Measurements from ENCODE around the gene TTC7B.

The TTC7B gene

DNA sequence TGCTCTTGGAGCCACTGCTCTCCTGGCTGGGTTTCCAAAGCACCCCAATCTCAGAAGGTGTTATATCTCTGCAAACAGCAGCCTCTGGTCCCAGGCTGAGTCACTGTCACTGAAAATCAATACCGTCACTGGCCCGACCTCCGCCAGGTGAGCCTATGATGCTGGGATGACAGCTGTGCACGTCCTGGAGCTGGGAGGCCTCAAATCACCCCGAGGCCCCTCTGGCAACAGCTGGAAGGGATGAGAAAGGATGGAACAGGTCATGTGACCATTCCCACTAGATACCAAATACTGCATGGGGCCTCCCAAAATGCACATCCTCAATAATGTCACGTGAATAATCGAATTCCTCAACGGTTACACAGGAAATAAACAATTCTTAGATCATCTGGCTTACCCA is 190.8 kb downstream of the TTC7B start:
- peak overlapping the region; percentile 21 for H4K8ac ChIP-seq (ENCODE audit: low read depth, low read length)
- no peaks in the 10 kb centered on the region for H3K9me3 ChIP-seq (ENCODE audit: insufficient read depth, low read depth, low read length)
- H3K9ac ChIP-seq (ENCODE audit: low read length): no peak overlapping the region
- peaks cover 12 to 13% of the 10 kb centered on the region in 2 experiments for H3K4me1 ChIP-seq (ENCODE audit: control insufficient read depth in 1 of 2, insufficient read depth in 2 of 2, low read length in 2 of 2)
- H4K12ac ChIP-seq (ENCODE audit: low read depth, low read length): no peak overlapping the region
- H4K91ac ChIP-seq (ENCODE audit: low read depth, low read length): peak overlapping the region; percentile 25
- peak overlapping the region; percentile 15 for H3K27ac ChIP-seq (ENCODE audit: low read depth, low read length)
- H3K79me2 ChIP-seq (ENCODE audit: control insufficient read depth, insufficient read depth, low read length, poor library complexity): no peaks in the 10 kb centered on the region
- WGBS (ENCODE audit: extremely low coverage, insufficient coverage, insufficient read length): no CpG with 5 or more reads among the region's 8 CpGs
- H3K23ac ChIP-seq (ENCODE audit: low read length): no peak overlapping the region
- H3K79me1 ChIP-seq (ENCODE audit: low read length): peaks cover 8% of the 10 kb centered on the region
- no peak overlapping the region for H3K18ac ChIP-seq (ENCODE audit: low read length)
- H3K4ac ChIP-seq (ENCODE audit: low read depth, low read length): no peak overlapping the region
- no peak overlapping the region for H3K4me2 ChIP-seq (ENCODE audit: low read length)
- H3K27me3 ChIP-seq (ENCODE audit: insufficient read depth, low read length): no peaks in the 10 kb centered on the region
- H3K36me3 ChIP-seq (ENCODE audit: control insufficient read depth in 1 of 2, insufficient read depth in 2 of 2, low read length in 2 of 2): peaks cover 0 to 7% of the 10 kb centered on the region in 2 experiments
- H2BK12ac ChIP-seq (ENCODE audit: low read length): peak overlapping the region; percentile 16
- no peak overlapping the region for H2AFZ ChIP-seq (ENCODE audit: insufficient read depth, low read length, poor library complexity)
- H3K14ac ChIP-seq (ENCODE audit: low read length): peak overlapping the region; percentile 33
- H3K4me3 ChIP-seq (ENCODE audit: low read depth, low read length): no peak overlapping the region
- H2BK120ac ChIP-seq (ENCODE audit: insufficient read depth, low read length, poor library complexity): peak overlapping the region; percentile 8
- H2BK5ac ChIP-seq (ENCODE audit: low read depth, low read length, poor library complexity): no peak overlapping the region
- H2AK5ac ChIP-seq (ENCODE audit: low read length): no peak overlapping the region
- no peak for DNase-seq

DNA sequence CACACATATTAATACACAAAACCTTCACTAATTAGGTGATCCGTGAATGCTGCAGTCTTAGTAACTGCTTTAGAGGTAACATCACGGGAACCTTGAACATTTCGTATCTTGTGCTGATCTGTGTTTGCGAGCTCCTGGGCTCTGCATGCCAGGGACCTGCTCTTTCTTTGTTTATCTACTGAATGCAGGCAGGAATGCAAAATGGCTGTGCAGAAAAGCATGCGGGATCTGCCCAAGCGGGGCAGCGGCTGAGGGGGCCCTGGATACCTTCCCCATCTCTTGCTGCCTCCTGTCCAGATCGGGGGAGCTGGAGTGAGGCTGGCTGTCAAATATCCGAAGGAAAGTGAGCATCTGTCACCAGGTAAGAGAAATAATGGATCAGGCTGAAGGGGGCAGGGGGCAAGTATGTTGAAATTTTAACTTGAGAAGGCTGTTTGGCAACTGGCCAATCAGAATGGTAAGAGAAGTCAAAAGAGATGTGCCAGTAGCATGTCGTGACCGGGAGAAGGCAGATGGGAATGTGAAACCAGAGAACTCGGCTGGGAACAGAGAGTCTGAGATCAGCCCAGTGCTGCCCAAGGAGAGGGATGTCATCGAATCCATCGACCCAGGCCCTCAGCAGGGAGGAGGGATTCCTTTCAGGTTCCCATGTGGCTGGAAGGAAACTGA is 191.4 kb downstream of the TTC7B start:
- Histone ChIP-seq H3K18ac (ENCODE audit: low read length) (no peak overlapping the region), H2BK120ac (ENCODE audit: insufficient read depth, low read length, poor library complexity) (peak overlapping the region; percentile 8), H4K91ac (ENCODE audit: low read depth, low read length) (peak overlapping the region; percentile 25), H3K27me3 (ENCODE audit: insufficient read depth, low read length) (no peaks in the 10 kb centered on the region), H3K23ac (ENCODE audit: low read length) (no peak overlapping the region), H3K14ac (ENCODE audit: low read length) (peak overlapping the region; percentile 33), H3K79me1 (ENCODE audit: low read length) (peaks cover 8% of the 10 kb centered on the region), H2BK5ac (ENCODE audit: low read depth, low read length, poor library complexity) (peak overlapping the region; percentile 13), H2AK5ac (ENCODE audit: low read length) (no peak overlapping the region), H3K4me1 (ENCODE audit: control insufficient read depth in 1 of 2, insufficient read depth in 2 of 2, low read length in 2 of 2) (peaks cover 12 to 13% of the 10 kb centered on the region in 2 experiments), H3K4me3 (ENCODE audit: low read depth, low read length) (no peak overlapping the region), H4K8ac (ENCODE audit: low read depth, low read length) (peak overlapping the region; percentile 21), H3K79me2 (ENCODE audit: control insufficient read depth, insufficient read depth, low read length, poor library complexity) (no peaks in the 10 kb centered on the region), H2BK12ac (ENCODE audit: low read length) (peak overlapping the region; percentile 16), H2AFZ (ENCODE audit: insufficient read depth, low read length, poor library complexity) (no peak overlapping the region), H3K4me2 (ENCODE audit: low read length) (peak overlapping the region; percentile 15), H4K12ac (ENCODE audit: low read depth, low read length) (no peak overlapping the region), H3K9me3 (ENCODE audit: insufficient read depth, low read depth, low read length) (no peaks in the 10 kb centered on the region), H3K27ac (ENCODE audit: low read depth, low read length) (peak overlapping the region; percentile 15), H3K9ac (ENCODE audit: low read length) (no peak overlapping the region), H3K4ac (ENCODE audit: low read depth, low read length) (no peak overlapping the region), H3K36me3 (ENCODE audit: control insufficient read depth in 1 of 2, insufficient read depth in 2 of 2, low read length in 2 of 2) (peaks cover 0 to 7% of the 10 kb centered on the region in 2 experiments)
- DNase-seq: peak; percentile 36 to 72
- no CpG with 5 or more reads among the region's 14 CpGs for WGBS (ENCODE audit: extremely low coverage, insufficient coverage, insufficient read length)

DNA sequence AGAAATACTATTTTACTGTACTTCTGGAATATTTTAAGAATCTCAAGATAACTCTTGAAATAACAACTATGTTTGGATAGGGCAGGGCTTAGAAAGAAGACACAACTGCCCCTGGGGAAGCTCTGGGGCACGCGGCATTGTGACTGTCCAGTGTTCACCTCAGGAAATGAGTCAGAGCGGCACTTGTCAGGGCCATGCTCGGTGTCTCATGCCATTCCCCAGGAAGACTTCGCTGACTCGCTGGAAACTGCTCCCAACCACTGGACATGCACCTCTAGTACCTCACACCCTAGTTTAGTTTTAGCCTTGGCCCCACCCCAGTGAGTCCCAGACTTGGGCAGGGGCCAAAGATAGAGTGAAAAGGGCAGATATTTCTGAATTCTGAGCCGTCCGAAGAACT is 192.0 kb downstream of the TTC7B start:
- Histone ChIP-seq H3K4me1 (ENCODE audit: control insufficient read depth in 1 of 2, insufficient read depth in 2 of 2, low read length in 2 of 2) (peaks cover 12 to 13% of the 10 kb centered on the region in 2 experiments), H3K36me3 (ENCODE audit: control insufficient read depth in 1 of 2, insufficient read depth in 2 of 2, low read length in 2 of 2) (peaks cover 0 to 7% of the 10 kb centered on the region in 2 experiments), H3K79me1 (ENCODE audit: low read length) (peaks cover 8% of the 10 kb centered on the region), H4K8ac (ENCODE audit: low read depth, low read length) (no peak overlapping the region), H3K9me3 (ENCODE audit: insufficient read depth, low read depth, low read length) (no peaks in the 10 kb centered on the region), H3K14ac (ENCODE audit: low read length) (no peak overlapping the region), H4K12ac (ENCODE audit: low read depth, low read length) (no peak overlapping the region), H3K4me3 (ENCODE audit: low read depth, low read length) (no peak overlapping the region), H2AK5ac (ENCODE audit: low read length) (no peak overlapping the region), H2AFZ (ENCODE audit: insufficient read depth, low read length, poor library complexity) (no peak overlapping the region), H3K27me3 (ENCODE audit: insufficient read depth, low read length) (no peaks in the 10 kb centered on the region), H3K4me2 (ENCODE audit: low read length) (no peak overlapping the region), H3K23ac (ENCODE audit: low read length) (no peak overlapping the region), H3K79me2 (ENCODE audit: control insufficient read depth, insufficient read depth, low read length, poor library complexity) (no peaks in the 10 kb centered on the region), H3K27ac (ENCODE audit: low read depth, low read length) (peak overlapping the region; percentile 59), H2BK5ac (ENCODE audit: low read depth, low read length, poor library complexity) (no peak overlapping the region), H3K18ac (ENCODE audit: low read length) (no peak overlapping the region), H3K9ac (ENCODE audit: low read length) (no peak overlapping the region), H2BK12ac (ENCODE audit: low read length) (no peak overlapping the region), H2BK120ac (ENCODE audit: insufficient read depth, low read length, poor library complexity) (no peak overlapping the region), H3K4ac (ENCODE audit: low read depth, low read length) (no peak overlapping the region), H4K91ac (ENCODE audit: low read depth, low read length) (no peak overlapping the region)
- no CpG with 5 or more reads among the region's 8 CpGs for WGBS (ENCODE audit: extremely low coverage, insufficient coverage, insufficient read length)
- peak; percentile 61 to 75 for DNase-seq

DNA sequence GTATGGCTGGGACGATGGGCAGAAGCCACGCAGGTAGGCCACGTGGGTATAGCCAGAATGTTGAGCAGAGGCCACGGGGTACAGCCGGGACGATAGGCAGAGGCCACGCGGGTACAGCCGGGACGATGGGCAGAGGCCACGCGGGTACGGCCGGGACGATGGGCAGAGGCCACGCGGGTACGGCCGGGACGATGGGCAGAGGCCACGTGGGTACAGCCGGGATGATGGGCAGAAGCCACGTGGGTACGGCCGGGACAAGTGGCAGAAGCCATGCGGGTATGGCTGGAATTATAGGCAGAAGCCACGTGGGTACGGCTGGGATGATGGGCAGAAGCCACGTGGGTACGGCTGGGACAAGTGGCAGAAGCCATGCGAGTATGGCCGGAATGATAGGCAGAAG is 195.0 kb downstream of the TTC7B start:
- no peaks in the 10 kb centered on the region for H3K79me2 ChIP-seq (ENCODE audit: control insufficient read depth, insufficient read depth, low read length, poor library complexity)
- H3K9me3 ChIP-seq (ENCODE audit: insufficient read depth, low read depth, low read length): no peaks in the 10 kb centered on the region
- H2AK5ac ChIP-seq (ENCODE audit: low read length): peak overlapping the region; percentile 6
- no peak overlapping the region for H4K12ac ChIP-seq (ENCODE audit: low read depth, low read length)
- H3K4me2 ChIP-seq (ENCODE audit: low read length): no peak overlapping the region
- peaks cover 3 to 12% of the 10 kb centered on the region in 2 experiments for H3K36me3 ChIP-seq (ENCODE audit: control insufficient read depth in 1 of 2, insufficient read depth in 2 of 2, low read length in 2 of 2)
- peaks cover 8% of the 10 kb centered on the region for H3K79me1 ChIP-seq (ENCODE audit: low read length)
- no peak overlapping the region for H2BK12ac ChIP-seq (ENCODE audit: low read length)
- H3K4ac ChIP-seq (ENCODE audit: low read depth, low read length): no peak overlapping the region
- H3K23ac ChIP-seq (ENCODE audit: low read length): no peak overlapping the region
- DNase-seq: no peak
- no peak overlapping the region for H2BK120ac ChIP-seq (ENCODE audit: insufficient read depth, low read length, poor library complexity)
- H3K4me3 ChIP-seq (ENCODE audit: low read depth, low read length): peak overlapping the region; percentile 30
- H2BK5ac ChIP-seq (ENCODE audit: low read depth, low read length, poor library complexity): no peak overlapping the region
- H3K27me3 ChIP-seq (ENCODE audit: insufficient read depth, low read length): no peaks in the 10 kb centered on the region
- no peak overlapping the region for H3K14ac ChIP-seq (ENCODE audit: low read length)
- no peak overlapping the region for H3K18ac ChIP-seq (ENCODE audit: low read length)
- no peak overlapping the region for H3K9ac ChIP-seq (ENCODE audit: low read length)
- H3K4me1 ChIP-seq (ENCODE audit: control insufficient read depth in 1 of 2, insufficient read depth in 2 of 2, low read length in 2 of 2): peaks cover 15 to 20% of the 10 kb centered on the region in 2 experiments
- H4K8ac ChIP-seq (ENCODE audit: low read depth, low read length): no peak overlapping the region
- WGBS (ENCODE audit: extremely low coverage, insufficient coverage, insufficient read length): no CpG with 5 or more reads among the region's 32 CpGs
- no peak overlapping the region for H4K91ac ChIP-seq (ENCODE audit: low read depth, low read length)
- H3K27ac ChIP-seq (ENCODE audit: low read depth, low read length): no peak overlapping the region
- no peak overlapping the region for H2AFZ ChIP-seq (ENCODE audit: insufficient read depth, low read length, poor library complexity)

All from trophoblast cell (in vitro differentiated cells and primary cell).